Stimulated activated CD4-positive, alpha-beta T cell treated with anti-CD3 and anti-CD28 coated beads, Interleukin-4, amount 100 ng/mL, for 24 hours (primary cell): ENCODE results near the gene PUSL1.

ENCODE experiments used
- DNase-seq: peaks from one replicate; pipeline ENCODE4 v3.0.0-alpha.2; 2020

Gene PUSL1

GRCh38 chr1:1296070-1297061, 12.0 kb upstream of the PUSL1 start:
- no peak for DNase-seq

DNA sequence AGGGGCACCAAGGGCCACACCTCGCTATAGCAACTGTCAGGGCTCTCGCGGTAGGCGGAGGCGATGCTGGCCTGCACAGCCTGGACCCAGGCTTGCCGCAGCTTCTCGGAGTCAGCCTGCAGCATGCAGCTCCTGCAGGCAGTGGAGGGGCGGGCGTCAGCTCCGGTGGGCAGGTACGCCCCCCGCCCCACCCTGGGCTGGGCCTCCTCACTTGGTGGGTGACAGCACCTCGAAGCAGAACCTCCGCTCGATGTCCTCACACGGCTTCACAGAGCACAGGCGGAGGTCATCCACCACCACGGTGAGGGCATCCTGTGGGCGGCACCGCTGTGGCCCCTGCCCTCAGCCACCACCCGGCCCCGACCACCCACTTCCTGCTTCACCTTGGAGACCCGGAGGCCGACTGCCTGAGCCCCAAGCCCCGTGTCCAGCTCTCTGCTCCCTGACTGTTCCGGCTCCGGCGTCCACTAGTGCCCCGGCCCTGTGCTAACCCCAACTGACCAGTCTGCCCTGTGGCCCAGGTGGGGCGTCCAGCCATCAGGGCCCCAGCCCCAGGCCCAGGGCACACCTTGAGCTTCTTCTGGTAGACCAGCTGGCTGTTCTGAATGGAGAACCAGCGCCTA, 10.5 kb upstream of the PUSL1 start:
- no peak for DNase-seq

- DNase-seq: no peak
These were observed 9.3 kb upstream of the PUSL1 start for GRCh38 chr1:1298861-1299685.

GRCh38 chr1:1299686-1300351, 8.6 kb upstream of the PUSL1 start:
- DNase-seq: no peak

- no peak for DNase-seq
These were observed 8.1 kb upstream of the PUSL1 start for GRCh38 chr1:1300352-1300739.

- no peak for DNase-seq
These were observed 6.4 kb upstream of the PUSL1 start for GRCh38 chr1:1302006-1302430.

GRCh38 chr1:1302951-1303509, 5.4 kb upstream of the PUSL1 start:
- DNase-seq: no peak

DNA sequence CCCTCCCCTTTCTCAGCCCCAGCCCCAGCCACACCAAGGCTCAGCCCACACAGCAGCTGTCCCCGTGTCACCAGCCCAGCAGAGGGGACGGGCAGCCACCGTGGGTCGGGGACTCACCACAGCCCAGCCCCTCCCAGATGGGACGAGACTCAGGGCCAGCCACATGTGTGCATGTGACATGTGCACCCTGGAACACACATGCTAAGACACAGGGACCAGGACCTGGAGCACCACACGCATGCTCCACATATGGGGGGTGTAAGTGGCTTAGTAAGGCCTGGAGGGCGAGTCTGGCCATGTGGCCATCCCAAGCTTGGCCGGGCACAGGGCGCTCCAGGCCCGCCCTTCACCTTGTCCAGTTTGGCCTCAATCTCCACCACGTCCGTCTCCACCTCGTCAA, 4.7 kb upstream of the PUSL1 start:
- no peak for DNase-seq

DNA sequence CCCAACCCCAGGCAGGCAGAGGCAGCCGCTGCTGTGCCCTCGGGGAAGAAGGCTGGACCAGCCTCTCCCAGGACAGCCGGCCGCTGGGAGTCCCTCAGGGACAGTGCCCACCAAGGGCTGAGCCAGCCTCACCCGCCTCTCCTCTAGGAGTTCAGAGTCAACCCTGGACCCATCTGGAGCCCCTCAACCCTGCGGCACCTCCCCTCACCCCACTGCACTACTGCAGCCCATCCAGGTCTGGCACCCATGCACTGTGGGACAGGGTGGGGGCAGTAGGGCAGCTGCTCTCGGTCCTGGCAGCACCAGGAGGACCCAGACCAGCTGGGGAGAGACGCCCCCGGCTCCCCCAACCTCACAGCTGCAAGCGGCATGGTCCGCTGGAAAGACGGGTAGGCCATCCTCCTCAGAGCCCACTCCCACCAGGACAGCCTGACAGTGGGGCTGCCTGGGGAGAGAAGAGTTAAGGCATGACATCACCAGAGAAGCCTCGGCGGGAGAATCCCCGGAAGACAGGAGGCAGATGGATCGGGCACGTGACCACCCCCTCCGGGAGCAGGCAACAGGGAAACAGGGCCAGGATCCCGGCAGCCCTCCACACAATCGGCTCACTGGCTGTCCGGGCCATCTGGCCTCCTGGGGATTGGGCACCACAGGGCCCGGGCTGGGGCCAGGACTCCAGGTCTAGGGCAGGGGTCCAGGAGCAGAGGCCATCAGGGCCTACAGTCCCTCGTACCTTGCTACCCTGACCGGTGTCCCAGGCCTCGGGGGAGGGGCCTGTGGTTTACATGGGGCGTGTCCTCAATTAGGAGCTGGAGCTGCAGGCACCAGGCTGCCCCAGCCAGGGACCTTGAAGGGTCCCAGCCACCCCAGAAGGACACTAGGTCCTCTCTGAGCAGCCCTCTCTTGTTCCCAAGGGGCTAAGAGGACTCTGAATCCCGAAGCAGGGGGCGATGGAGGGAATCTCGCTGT, 3.8 kb upstream of the PUSL1 start:
- no peak for DNase-seq

- DNase-seq: peak; percentile 65
These were observed 2.9 kb upstream of the PUSL1 start for GRCh38 chr1:1305300-1306069.

- DNase-seq: no peak
These were observed 2.2 kb upstream of the PUSL1 start for GRCh38 chr1:1306070-1306660.

DNA sequence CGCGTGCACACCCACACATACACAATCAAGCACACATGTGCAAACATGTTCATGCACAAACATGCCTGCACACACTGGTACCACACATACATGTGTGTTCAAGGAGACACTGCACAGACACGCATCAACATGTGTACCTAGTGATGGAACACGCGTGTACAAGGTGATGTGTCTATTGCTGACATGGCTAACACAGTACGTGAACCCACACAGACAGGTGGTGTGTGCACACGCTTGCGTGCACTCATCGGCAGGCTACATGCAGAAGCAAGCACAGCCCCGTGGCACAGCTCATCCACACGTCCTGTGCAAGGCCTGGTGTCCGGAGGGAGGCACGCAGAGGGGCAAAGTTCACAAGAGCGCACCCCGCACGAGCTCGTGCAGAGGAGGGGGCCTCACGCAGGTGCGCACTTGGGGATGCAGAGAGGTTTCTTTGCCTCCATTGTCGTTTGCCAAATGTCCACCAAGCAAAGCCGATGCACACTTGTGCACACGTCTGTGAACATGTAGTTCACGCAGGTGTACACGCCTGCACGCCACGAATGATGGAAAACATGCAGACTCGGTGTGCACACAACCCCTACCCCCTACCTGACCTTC, 1.6 kb upstream of the PUSL1 start:
- DNase-seq: no peak

GRCh38 chr1:1307261-1307922, 1.0 kb upstream of the PUSL1 start:
- DNase-seq: no peak

DNA sequence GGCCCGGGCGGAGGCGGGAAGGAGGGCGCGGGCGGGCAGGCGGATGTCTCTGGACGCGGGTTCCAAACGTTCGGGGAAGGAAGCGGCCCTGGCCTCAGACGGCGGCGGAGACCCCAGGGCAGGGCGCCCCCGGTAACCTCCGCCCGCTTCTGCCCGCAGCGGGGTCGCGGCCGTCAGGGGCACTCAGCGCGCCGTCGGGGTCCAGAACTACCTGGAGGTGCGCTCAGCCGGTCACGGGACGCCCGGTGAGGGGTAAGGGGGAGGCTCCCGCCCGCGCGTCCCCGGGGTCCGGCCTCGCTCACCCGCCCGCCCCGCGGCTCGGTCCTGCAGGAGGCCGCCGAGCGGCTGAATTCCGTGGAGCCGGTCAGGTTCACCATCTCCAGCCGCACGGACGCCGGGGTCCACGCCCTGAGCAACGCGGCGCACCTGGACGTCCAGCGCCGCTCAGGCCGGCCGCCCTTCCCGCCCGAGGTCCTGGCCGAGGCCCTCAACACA, 406 bp downstream of the PUSL1 start:
- DNase-seq: no peak

GRCh38 chr1:1309251-1310108, 1.1 kb downstream of the PUSL1 start:
- DNase-seq: no peak

GRCh38 chr1:1310109-1310385, 1.6 kb downstream of the PUSL1 start:
- DNase-seq: no peak

DNA sequence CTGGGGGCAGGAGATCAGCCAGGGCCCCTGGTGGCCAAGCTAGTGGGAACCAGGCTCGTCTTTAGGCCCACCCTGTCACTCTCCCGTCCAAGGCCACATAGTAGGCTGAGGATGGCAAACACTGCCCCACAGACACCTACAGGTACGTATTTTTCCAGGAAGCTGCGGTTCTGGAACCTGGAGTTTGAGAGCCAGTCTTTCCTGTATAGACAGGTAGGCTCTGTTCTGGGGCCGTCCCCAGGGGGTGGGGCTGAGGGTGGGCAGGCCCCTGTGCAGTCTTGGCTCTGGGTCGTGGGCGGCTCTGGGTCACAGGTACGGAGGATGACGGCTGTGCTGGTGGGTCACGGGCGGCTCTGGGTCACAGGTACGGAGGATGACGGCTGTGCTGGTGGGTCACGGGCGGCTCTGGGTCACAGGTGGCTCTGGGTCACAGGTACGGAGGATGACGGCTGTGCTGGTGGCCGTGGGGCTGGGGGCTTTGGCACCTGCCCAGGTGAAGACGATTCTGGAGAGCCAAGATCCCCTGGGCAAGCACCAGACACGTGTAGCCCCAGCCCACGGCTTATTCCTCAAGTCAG, 2.2 kb downstream of the PUSL1 start:
- no peak for DNase-seq
